Naive thymus-derived CD4-positive, alpha-beta T cell (primary cell): ENCODE data around the gene RNF144B. TPM values are rescaled to one million over a fixed set of nuclear protein-coding genes. Genes with fewer than 3 reads are reported as not detected.
"Not testable (repeated sequence)": the region's sequence is repeated elsewhere in the genome, so short reads cannot be mapped to it uniquely, and the experiment has no call there.

Experiments
- ATAC-seq: fragments of 150-1000 bp; cut with Tn5 transposase; 2 replicates; pipeline ENCODE4 v1.10.0; 2021; ENCODE audit warnings: mild to moderate bottlenecking, moderate library complexity
- CTCF ChIA-PET: fragments of 350-600 bp; sonication (Branson Sonifier 250); formaldehyde crosslinking; loops from one replicate; lab custom pipeline; 2021; ENCODE audit warnings: antibody characterized with exemption; lab: Charles Lee
- POLR2A ChIA-PET: fragments of 350-600 bp; sonication (Branson Sonifier 250); formaldehyde crosslinking; loops from one replicate; lab custom pipeline; 2021; ENCODE audit warnings: antibody characterized with exemption, inconsistent platforms; lab: Charles Lee
- DNase-seq, 9 donors: peaks; one replicate each; pipeline versions ENCODE4 v3.0.0 to v3.0.0-alpha.2; 2020 to 2022; ENCODE audit warnings: mixed read lengths in 1 of 9
- H3K27ac ChIP-seq: one replicate; pipeline ENCODE4 v1.7.0; 2013; ENCODE audit warnings: mild to moderate bottlenecking, low read depth, low read length, moderate library complexity
- H3K27me3 ChIP-seq, 2 donors: one replicate each; pipeline ENCODE4 v1.7.0; 2013; ENCODE audit warnings: low read length in 2 of 2, mild to moderate bottlenecking in 2 of 2, moderate library complexity in 2 of 2; ENCODE audit not compliant: control insufficient read depth in 2 of 2, insufficient read depth in 2 of 2
- H3K36me3 ChIP-seq, 3 experiments: 1 replicate in 2 of 3; 2 replicates in 1 of 3; pipeline ENCODE4 v1.7.0; 2013; ENCODE audit warnings: low read length in 3 of 3, mild to moderate bottlenecking in 3 of 3, moderate library complexity in 1 of 3; ENCODE audit not compliant: insufficient read depth in 3 of 3, control insufficient read depth in 2 of 3
- H3K4me1 ChIP-seq, 2 donors: one replicate each; pipeline ENCODE4 v1.7.0; 2013; ENCODE audit warnings: low read length in 2 of 2, mild to moderate bottlenecking in 2 of 2, moderate library complexity in 1 of 2; ENCODE audit not compliant: control insufficient read depth in 2 of 2, insufficient read depth in 2 of 2
- H3K4me3 ChIP-seq: 2 replicates; pipeline ENCODE4 v1.7.0; 2013; ENCODE audit warnings: mild to moderate bottlenecking, low read length
- H3K9me3 ChIP-seq, 3 experiments: 1 replicate in 2 of 3; 2 replicates in 1 of 3; pipeline ENCODE4 v1.7.0; 2013; ENCODE audit warnings: low read length in 3 of 3; ENCODE audit not compliant: control insufficient read depth in 2 of 3
- H3K27ac Mint-ChIP-seq, 9 donors: one replicate each; pipeline ENCODE4 v1.8.0; 2020 to 2022; ENCODE audit warnings: mixed read lengths in 9 of 9, mild to moderate bottlenecking in 8 of 9, moderate library complexity in 5 of 9, inconsistent platforms in 2 of 9
- H3K27me3 Mint-ChIP-seq, 5 donors: one replicate each; pipeline ENCODE4 v1.8.0; 2021 to 2022; ENCODE audit warnings: mixed read lengths in 5 of 5, mild to moderate bottlenecking in 1 of 5
- H3K36me3 Mint-ChIP-seq, 5 donors: one replicate each; pipeline ENCODE4 v1.8.0; 2020 to 2022; ENCODE audit warnings: mixed read lengths in 5 of 5, mild to moderate bottlenecking in 3 of 5, inconsistent platforms in 1 of 5
- H3K4me1 Mint-ChIP-seq, 7 donors: one replicate each; pipeline ENCODE4 v1.8.0; 2020 to 2022; ENCODE audit warnings: mixed read lengths in 7 of 7, mild to moderate bottlenecking in 3 of 7, inconsistent platforms in 1 of 7
- H3K4me3 Mint-ChIP-seq, 10 donors: one replicate each; pipeline ENCODE4 v1.8.0; 2020 to 2022; ENCODE audit warnings: mild to moderate bottlenecking in 10 of 10, mixed read lengths in 10 of 10, moderate library complexity in 6 of 10, inconsistent platforms in 2 of 10
- H3K9me3 Mint-ChIP-seq, 11 donors: one replicate each; pipeline ENCODE4 v1.8.0; 2020 to 2022; ENCODE audit warnings: mixed read lengths in 11 of 11, mild to moderate bottlenecking in 4 of 11, inconsistent platforms in 1 of 11, moderate library complexity in 1 of 11
- intact Hi-C, 2 donors: fragments of 100-400 bp; cut with micrococcal nuclease; formaldehyde crosslinking; loops; one replicate each; pipeline ENCODE4 v1.15.1; 2023
- polyA plus RNA-seq, 2 donors: library from polyadenylated mRNA; unstranded; fragments of 300-500 nt; fragmentation: Illumina TruSeq; gene quantifications; one replicate each; pipeline ENCODE4 v1.2.3, GENCODE V29; 2021
- total RNA-seq, 6 experiments: library from RNA in 5 of 6; stranded (reverse) in 5 of 6; gene quantifications; 1 replicate in 5 of 6; 2 replicates in 1 of 6; pipeline ENCODE4 v1.2.3 and lab custom pipeline; 2021 to 2026

The RNF144B gene
- total and polyA plus RNA-seq, 7 experiments from 2014 or later: 1.5 to 23.5 (median 7.1) TPM

- ChIA-PET POLR2A (no interaction called here), CTCF (interaction anchor here (0.6 to 0.7 kb wide), 2 partner anchors 26 to 29 kb away, joined by 3 to 4 read pairs; no protein-coding TSS in a partner anchor)
- Histone ChIP-seq H3K9me3 (no peaks in the 10 kb centered on the region), H3K4me1 (no peaks in the 10 kb centered on the region), H3K27ac (no peak overlapping the region), H3K27me3 (no peaks in the 10 kb centered on the region), H3K4me3 (no peak overlapping the region), H3K36me3 (no peaks in the 10 kb centered on the region)
- DNase-seq: no peak
- intact Hi-C loops: no loop called here
- no peaks in the 10 kb centered on the region for H3K27me3 Mint-ChIP-seq
- no peak overlapping the region for H3K27ac Mint-ChIP-seq
- no peak for ATAC-seq
- H3K4me1 Mint-ChIP-seq: peaks cover 0 to 4% (median 0%) of the 10 kb centered on the region in 7 donors
- peaks cover 0 to 2% (median 0%) of the 10 kb centered on the region in 11 donors for H3K9me3 Mint-ChIP-seq
- H3K4me3 Mint-ChIP-seq: no peak overlapping the region
- H3K36me3 Mint-ChIP-seq: peaks cover 0 to 38% (median 23%) of the 10 kb centered on the region in 5 donors
Observed at GRCh38 chr6:18454446-18454845, 67.3 kb downstream of the RNF144B start.

- H3K27ac ChIP-seq: no peak overlapping the region
- Mint-ChIP-seq H3K27ac (no peak overlapping the region), H3K4me1 (peaks cover 0 to 4% (median 0%) of the 10 kb centered on the region in 7 donors), H3K4me3 (no peak overlapping the region), H3K27me3 (no peaks in the 10 kb centered on the region), H3K9me3 (peaks cover 0 to 9% (median 2%) of the 10 kb centered on the region in 11 donors), H3K36me3 (peaks cover 0 to 62% (median 42%) of the 10 kb centered on the region in 5 donors)
- H3K36me3 ChIP-seq: no peaks in the 10 kb centered on the region
- intact Hi-C loops: no loop called here
- no peaks in the 10 kb centered on the region for H3K9me3 ChIP-seq
- ChIA-PET CTCF (no interaction called here), POLR2A (no interaction called here)
- no peak for ATAC-seq
- no peaks in the 10 kb centered on the region for H3K4me1 ChIP-seq
- no peak overlapping the region for H3K4me3 ChIP-seq
- no peaks in the 10 kb centered on the region for H3K27me3 ChIP-seq
- no peak for DNase-seq
Observed at GRCh38 chr6:18457065-18457737, 70.1 kb downstream of the RNF144B start.

GRCh38 chr6:18458086-18458485 is 70.9 kb downstream of the RNF144B start:
- H3K9me3 ChIP-seq, H3K27ac ChIP-seq, H3K9me3 Mint-ChIP-seq, H3K36me3 ChIP-seq, H3K4me1 ChIP-seq, DNase-seq, H3K27me3 Mint-ChIP-seq, H3K27ac Mint-ChIP-seq, H3K4me3 Mint-ChIP-seq, ATAC-seq, POLR2A ChIA-PET, CTCF ChIA-PET, intact Hi-C loops, H3K27me3 ChIP-seq, H3K4me1 Mint-ChIP-seq, H3K4me3 ChIP-seq: not testable (repeated sequence)
- peaks cover 0 to 69% (median 51%) of the 10 kb centered on the region in 5 donors for H3K36me3 Mint-ChIP-seq

GRCh38 chr6:18463429-18463828 is 76.3 kb downstream of the RNF144B start:
- Histone ChIP-seq H3K36me3 (peaks cover 0 to 27% (median 0%) of the 10 kb centered on the region in 3 experiments), H3K4me1 (no peaks in the 10 kb centered on the region), H3K27ac (no peak overlapping the region), H3K9me3 (no peaks in the 10 kb centered on the region), H3K27me3 (no peaks in the 10 kb centered on the region), H3K4me3 (no peak overlapping the region)
- H3K27me3 Mint-ChIP-seq: no peaks in the 10 kb centered on the region
- intact Hi-C loops: no loop called here
- peak overlapping the region in 1 of 9 donors; percentile 47 for H3K27ac Mint-ChIP-seq
- ChIA-PET CTCF (no interaction called here), POLR2A (no interaction called here)
- ATAC-seq (no peak), DNase-seq (no peak)
- peaks cover 2 to 82% (median 58%) of the 10 kb centered on the region in 5 donors for H3K36me3 Mint-ChIP-seq
- H3K4me3 Mint-ChIP-seq: no peak overlapping the region
- H3K4me1 Mint-ChIP-seq: peaks cover 0 to 2% (median 0%) of the 10 kb centered on the region in 7 donors
- peaks cover 0 to 9% (median 2%) of the 10 kb centered on the region in 11 donors for H3K9me3 Mint-ChIP-seq

- Mint-ChIP-seq H3K27ac (no peak overlapping the region), H3K9me3 (peaks cover 0 to 9% (median 2%) of the 10 kb centered on the region in 11 donors), H3K4me3 (no peak overlapping the region), H3K36me3 (peaks cover 2 to 78% (median 52%) of the 10 kb centered on the region in 5 donors), H3K4me1 (peaks cover 0 to 2% (median 0%) of the 10 kb centered on the region in 7 donors), H3K27me3 (no peaks in the 10 kb centered on the region)
- no peaks in the 10 kb centered on the region for H3K27me3 ChIP-seq
- no peaks in the 10 kb centered on the region for H3K9me3 ChIP-seq
- POLR2A ChIA-PET: no interaction called here
- DNase-seq (no peak), ATAC-seq (no peak)
- intact Hi-C loops: no loop called here
- no peak overlapping the region for H3K27ac ChIP-seq
- CTCF ChIA-PET: no interaction called here
- no peak overlapping the region for H3K4me3 ChIP-seq
- H3K36me3 ChIP-seq: peaks cover 0 to 27% (median 0%) of the 10 kb centered on the region in 3 experiments
- no peaks in the 10 kb centered on the region for H3K4me1 ChIP-seq
Observed at GRCh38 chr6:18464176-18464575, 77.0 kb downstream of the RNF144B start.

- CTCF ChIA-PET: interaction anchor here (1.0 kb wide), 1 partner anchor 33 kb away, joined by 3 read pairs; no protein-coding TSS in a partner anchor
- Mint-ChIP-seq H3K9me3 (peaks cover 0 to 1% (median 0%) of the 10 kb centered on the region in 11 donors), H3K27ac (no peak overlapping the region), H3K4me1 (peaks cover 0 to 2% (median 0%) of the 10 kb centered on the region in 7 donors), H3K27me3 (no peaks in the 10 kb centered on the region), H3K4me3 (no peak overlapping the region), H3K36me3 (peaks cover 2 to 64% (median 39%) of the 10 kb centered on the region in 5 donors)
- POLR2A ChIA-PET: no interaction called here
- Histone ChIP-seq H3K27me3 (no peaks in the 10 kb centered on the region), H3K4me1 (no peaks in the 10 kb centered on the region), H3K36me3 (peaks cover 0 to 27% (median 0%) of the 10 kb centered on the region in 3 experiments), H3K9me3 (no peaks in the 10 kb centered on the region), H3K27ac (no peak overlapping the region), H3K4me3 (no peak overlapping the region)
- intact Hi-C loops: no loop called here
- no peak for ATAC-seq
- no peak for DNase-seq
Observed at GRCh38 chr6:18465410-18466154, 78.4 kb downstream of the RNF144B start.
